HL-60 (cell line): ENCODE data around the gene AKAP11.

Source experiments
- POLR2AphosphoS5 ChIP-seq: IDR thresholded peaks from 2 replicates; pipeline ENCODE4 v1.6.1; 2012; ENCODE audit warnings: low read depth
- SPI1 ChIP-seq: IDR thresholded peaks from 2 replicates; pipeline ENCODE4 v1.6.1; 2012; ENCODE audit warnings: low read depth, mild to moderate bottlenecking, borderline replicate concordance
- TF ChIP-seq, protein P1 (sequence below): IDR thresholded peaks from one replicate; pipeline ENCODE4 v1.5.1; 2011; ENCODE audit warnings: low read length, control low read depth, inconsistent platforms; ENCODE audit not compliant: insufficient read depth
- TF ChIP-seq, protein P2 (sequence below): IDR thresholded peaks from 2 replicates; pipeline ENCODE4 v1.6.1; 2012; ENCODE audit warnings: low read depth; ENCODE audit not compliant: insufficient replicate concordance

DNA sequence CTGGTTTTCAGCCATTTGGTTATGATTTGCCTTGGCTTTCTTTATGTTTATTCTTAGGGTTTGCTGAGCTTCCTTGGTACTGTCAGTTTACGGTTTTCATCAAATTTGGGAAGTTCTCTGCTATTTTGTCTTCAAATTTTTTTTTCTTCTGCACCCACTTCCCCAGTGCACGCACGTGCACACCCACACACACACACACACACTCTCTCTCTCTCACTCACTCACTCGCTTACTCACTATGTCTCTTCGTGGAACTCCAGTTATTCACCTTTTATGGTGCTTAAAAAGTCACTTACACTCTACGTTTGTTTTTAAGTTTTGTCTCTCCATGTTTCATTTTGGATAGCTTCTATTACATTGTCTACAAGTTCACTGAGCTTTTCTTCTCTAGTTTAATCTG lies 7.1 kb downstream of the AKAP11 start:
- TF ChIP-seq, protein P1, sequence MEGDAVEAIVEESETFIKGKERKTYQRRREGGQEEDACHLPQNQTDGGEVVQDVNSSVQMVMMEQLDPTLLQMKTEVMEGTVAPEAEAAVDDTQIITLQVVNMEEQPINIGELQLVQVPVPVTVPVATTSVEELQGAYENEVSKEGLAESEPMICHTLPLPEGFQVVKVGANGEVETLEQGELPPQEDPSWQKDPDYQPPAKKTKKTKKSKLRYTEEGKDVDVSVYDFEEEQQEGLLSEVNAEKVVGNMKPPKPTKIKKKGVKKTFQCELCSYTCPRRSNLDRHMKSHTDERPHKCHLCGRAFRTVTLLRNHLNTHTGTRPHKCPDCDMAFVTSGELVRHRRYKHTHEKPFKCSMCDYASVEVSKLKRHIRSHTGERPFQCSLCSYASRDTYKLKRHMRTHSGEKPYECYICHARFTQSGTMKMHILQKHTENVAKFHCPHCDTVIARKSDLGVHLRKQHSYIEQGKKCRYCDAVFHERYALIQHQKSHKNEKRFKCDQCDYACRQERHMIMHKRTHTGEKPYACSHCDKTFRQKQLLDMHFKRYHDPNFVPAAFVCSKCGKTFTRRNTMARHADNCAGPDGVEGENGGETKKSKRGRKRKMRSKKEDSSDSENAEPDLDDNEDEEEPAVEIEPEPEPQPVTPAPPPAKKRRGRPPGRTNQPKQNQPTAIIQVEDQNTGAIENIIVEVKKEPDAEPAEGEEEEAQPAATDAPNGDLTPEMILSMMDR, result no peak
- TF ChIP-seq POLR2AphosphoS5 (no peak), SPI1 (peak; percentile 54; the same call in 1 of the 2 replicates)
- TF ChIP-seq, protein P2, sequence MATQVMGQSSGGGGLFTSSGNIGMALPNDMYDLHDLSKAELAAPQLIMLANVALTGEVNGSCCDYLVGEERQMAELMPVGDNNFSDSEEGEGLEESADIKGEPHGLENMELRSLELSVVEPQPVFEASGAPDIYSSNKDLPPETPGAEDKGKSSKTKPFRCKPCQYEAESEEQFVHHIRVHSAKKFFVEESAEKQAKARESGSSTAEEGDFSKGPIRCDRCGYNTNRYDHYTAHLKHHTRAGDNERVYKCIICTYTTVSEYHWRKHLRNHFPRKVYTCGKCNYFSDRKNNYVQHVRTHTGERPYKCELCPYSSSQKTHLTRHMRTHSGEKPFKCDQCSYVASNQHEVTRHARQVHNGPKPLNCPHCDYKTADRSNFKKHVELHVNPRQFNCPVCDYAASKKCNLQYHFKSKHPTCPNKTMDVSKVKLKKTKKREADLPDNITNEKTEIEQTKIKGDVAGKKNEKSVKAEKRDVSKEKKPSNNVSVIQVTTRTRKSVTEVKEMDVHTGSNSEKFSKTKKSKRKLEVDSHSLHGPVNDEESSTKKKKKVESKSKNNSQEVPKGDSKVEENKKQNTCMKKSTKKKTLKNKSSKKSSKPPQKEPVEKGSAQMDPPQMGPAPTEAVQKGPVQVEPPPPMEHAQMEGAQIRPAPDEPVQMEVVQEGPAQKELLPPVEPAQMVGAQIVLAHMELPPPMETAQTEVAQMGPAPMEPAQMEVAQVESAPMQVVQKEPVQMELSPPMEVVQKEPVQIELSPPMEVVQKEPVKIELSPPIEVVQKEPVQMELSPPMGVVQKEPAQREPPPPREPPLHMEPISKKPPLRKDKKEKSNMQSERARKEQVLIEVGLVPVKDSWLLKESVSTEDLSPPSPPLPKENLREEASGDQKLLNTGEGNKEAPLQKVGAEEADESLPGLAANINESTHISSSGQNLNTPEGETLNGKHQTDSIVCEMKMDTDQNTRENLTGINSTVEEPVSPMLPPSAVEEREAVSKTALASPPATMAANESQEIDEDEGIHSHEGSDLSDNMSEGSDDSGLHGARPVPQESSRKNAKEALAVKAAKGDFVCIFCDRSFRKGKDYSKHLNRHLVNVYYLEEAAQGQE, result no peak
